ENCODE results near the gene VASH1. TPM values are rescaled to one million over a fixed set of nuclear protein-coding genes. Genes with fewer than 3 reads are reported as not detected.

The VASH1 gene
- polyA plus RNA-seq, 2 of the 4 experiments (the other 2 are of a cell fraction), result 2.1 to 6.0 TPM

GRCh38 chr14:76715101-76715500 lies 46.2 kb upstream of the VASH1 start:
- no peak overlapping the region for H3K4me2 ChIP-seq
- ATAC-seq (no peak), DNase-seq (ENCODE audit: low read depth in 1 of 2, low spot score in 1 of 2) (no peak), FAIRE-seq (no peak)
- H3K4me3 ChIP-seq, result no peak overlapping the region
- 23% methylated on average over 5 of the region's 6 CpGs for WGBS (ENCODE audit: missing lambda C conversion rate)
- ChIA-PET POLR2A (no interaction called here), CTCF (interaction anchor here (0.7 to 9.8 kb wide), 5 partner anchors 10 to 665 kb away, joined by 3 to 87 read pairs (median 3); no protein-coding TSS in a partner anchor)
- H3K4me1 ChIP-seq, result peaks cover 3% of the 10 kb centered on the region; the same call in 2 of the 3 replicates
- H3K9me3 ChIP-seq, result no peaks in the 10 kb centered on the region
- TF ChIP-seq E2F6 (IDR thresholded peaks at IDR 0.05; ENCODE audit: borderline replicate concordance, low read depth) (no peak), ESRRA (IDR thresholded peaks at IDR 0.05; ENCODE audit: borderline replicate concordance, low read length) (no peak), ZSCAN20 (CRISPR knock-in tag; IDR thresholded peaks at IDR 0.05) (no peak)
- no peak overlapping the region for H3K27ac ChIP-seq

GRCh38 chr14:76715511-76716081 lies 45.7 kb upstream of the VASH1 start:
- no peak for ATAC-seq
- no peaks in the 10 kb centered on the region for H3K9me3 ChIP-seq
- H3K4me2 ChIP-seq, result no peak overlapping the region
- H3K27ac ChIP-seq, result no peak overlapping the region
- TF ChIP-seq BCL3 (IDR thresholded peaks at IDR 0.05) (no peak), NPAS2 (CRISPR knock-in tag; IDR thresholded peaks at IDR 0.05; ENCODE audit: borderline replicate concordance) (no peak), FOSL2 (IDR thresholded peaks at IDR 0.05) (no peak), FOSL2 (CRISPR knock-in tag; IDR thresholded peaks at IDR 0.05) (no peak), MAFK (IDR thresholded peaks at IDR 0.05; ENCODE audit: partially characterized antibody) (no peak), CEBPB (IDR thresholded peaks at IDR 0.05) (no peak), HOXB5 (CRISPR knock-in tag; IDR thresholded peaks at IDR 0.05) (no peak), ELK1 (IDR thresholded peaks at IDR 0.05; ENCODE audit: low read depth, low read length) (no peak), RAD21 (conservative IDR thresholded peaks at IDR 0.05 in 1 of 2, IDR thresholded peaks at IDR 0.05 in 1 of 2) (no peak), ZFP36 (IDR thresholded peaks at IDR 0.05; ENCODE audit: borderline replicate concordance, partially characterized antibody) (no peak), FOSB (CRISPR knock-in tag; IDR thresholded peaks at IDR 0.05) (no peak), KDM1A (IDR thresholded peaks at IDR 0.05; ENCODE audit: low read depth) (no peak), ZC3H11A (IDR thresholded peaks at IDR 0.05) (no peak), CHD2 (IDR thresholded peaks at IDR 0.05; ENCODE audit: low read length, partially characterized antibody) (no peak), RCOR1 (IDR thresholded peaks at IDR 0.05; ENCODE audit: low read depth, low read length) (no peak)
- FAIRE-seq, result no peak
- 29% methylated on average over 7 of the region's 7 CpGs for WGBS (ENCODE audit: missing lambda C conversion rate)
- CTCF ChIA-PET, result interaction anchor here (0.6 to 9.8 kb wide), 6 partner anchors 10 to 808 kb away, joined by 3 to 87 read pairs (median 4); no protein-coding TSS in a partner anchor
- H3K4me1 ChIP-seq, result peaks cover 8% of the 10 kb centered on the region; the same call in 2 of the 3 replicates
- no peak overlapping the region for H3K4me3 ChIP-seq
- POLR2A ChIA-PET, result no interaction called here
- DNase-seq (ENCODE audit: low read depth in 1 of 2, low spot score in 1 of 2), result no peak

- Histone ChIP-seq H3K4me1 (peaks cover 8% of the 10 kb centered on the region; the same call in 2 of the 3 replicates), H3K4me3 (no peak overlapping the region), H3K27ac (no peak overlapping the region), H3K9me3 (no peaks in the 10 kb centered on the region), H3K4me2 (no peak overlapping the region)
- ATAC-seq, result no peak
- WGBS (ENCODE audit: missing lambda C conversion rate), result 36% methylated on average over 4 of the region's 4 CpGs
- ChIA-PET POLR2A (no interaction called here), CTCF (interaction anchor here (0.6 to 9.8 kb wide), 4 partner anchors 66 to 809 kb away, joined by 4 to 87 read pairs (median 6); no protein-coding TSS in a partner anchor)
- no peak for FAIRE-seq
- DNase-seq (ENCODE audit: low read depth in 1 of 2, low spot score in 1 of 2), result no peak
- TF ChIP-seq BHLHE40 (IDR thresholded peaks at IDR 0.05; ENCODE audit: low read depth, low read length) (no peak), RAD21 (conservative IDR thresholded peaks at IDR 0.05 in 1 of 2, IDR thresholded peaks at IDR 0.05 in 1 of 2) (no peak), RARB (CRISPR knock-in tag; IDR thresholded peaks at IDR 0.05) (no peak), ZNF302 (CRISPR knock-in tag; IDR thresholded peaks at IDR 0.05) (no peak), FOSB (CRISPR knock-in tag; IDR thresholded peaks at IDR 0.05) (no peak), TP53 (CRISPR knock-in tag; IDR thresholded peaks at IDR 0.05) (no peak), ESRRA (IDR thresholded peaks at IDR 0.05; ENCODE audit: borderline replicate concordance, low read length) (no peak), CTCF (IDR thresholded peaks at IDR 0.05) (no peak), HMGXB4 (CRISPR knock-in tag; IDR thresholded peaks at IDR 0.05; ENCODE audit: borderline replicate concordance) (no peak), CHD2 (IDR thresholded peaks at IDR 0.05; ENCODE audit: low read length, partially characterized antibody) (no peak), CBX2 (IDR thresholded peaks at IDR 0.05; ENCODE audit: borderline replicate concordance, low read depth) (no peak)
Measured at GRCh38 chr14:76716285-76716684, 45.0 kb upstream of the VASH1 start.
